Neural cell (in vitro differentiated cells): ENCODE data around the gene NXNL1. TPM values are rescaled to one million over a fixed set of nuclear protein-coding genes. Genes with fewer than 3 reads are reported as not detected.

Experiments
- H2AFZ ChIP-seq: fragments of 200-600, 300-800 bp; sonication (generic), shearing (Covaris generic); 2 replicates; pipeline ENCODE4 v1.6.0; 2014; ENCODE audit warnings: low read depth, mild to moderate bottlenecking, antibody characterized with exemption, low read length, moderate library complexity
- H3F3A ChIP-seq: fragments of 200-600 bp; shearing (Covaris generic); 2 replicates; pipeline ENCODE4 v1.6.1; 2016; ENCODE audit warnings: mild to moderate bottlenecking, moderate library complexity, mixed read lengths, antibody characterized with exemption, low read length; ENCODE audit not compliant: insufficient read depth, poor library complexity, severe bottlenecking
- H3K27ac ChIP-seq: fragments of 200-600, 300-800 bp; sonication (generic), shearing (Covaris generic); 2 replicates; pipeline ENCODE4 v1.5.1; 2014; ENCODE audit warnings: mild to moderate bottlenecking, low read length, moderate library complexity
- H3K27me3 ChIP-seq: fragments of 300-800, 200-600 bp; sonication (generic), shearing (Covaris generic); 2 replicates; pipeline ENCODE4 v1.6.0; 2014; ENCODE audit warnings: mild to moderate bottlenecking, low read depth, low read length, moderate library complexity; ENCODE audit not compliant: insufficient read depth
- H3K36me3 ChIP-seq: fragments of 300-800, 200-600 bp; sonication (generic), shearing (Covaris generic); 2 replicates; pipeline ENCODE4 v1.5.1; 2014; ENCODE audit warnings: mild to moderate bottlenecking, antibody characterized with exemption, low read length, moderate library complexity; ENCODE audit not compliant: insufficient read depth
- H3K4me2 ChIP-seq: fragments of 300-800, 200-600 bp; sonication (generic), shearing (Covaris generic); 2 replicates; pipeline ENCODE4 v1.6.0; 2014; ENCODE audit warnings: mild to moderate bottlenecking, low read length
- H3K4me3 ChIP-seq: fragments of 300-800, 200-600 bp; sonication (generic), shearing (Covaris generic); 2 replicates; pipeline ENCODE4 v1.5.1; 2014; ENCODE audit warnings: mild to moderate bottlenecking, low read length, moderate library complexity
- H3K79me2 ChIP-seq: fragments of 200-600 bp; shearing (Covaris generic); replicated peaks from 2 replicates; pipeline ENCODE4 v1.6.0; 2014; ENCODE audit warnings: mild to moderate bottlenecking, low read length, moderate library complexity; ENCODE audit not compliant: insufficient read depth
- H3K9ac ChIP-seq: fragments of 300-800, 200-600 bp; sonication (generic), shearing (Covaris generic); 2 replicates; pipeline ENCODE4 v1.6.1; 2016; ENCODE audit warnings: mild to moderate bottlenecking, low read length, mixed read lengths
- H3K9me2 ChIP-seq: fragments of 200-600 bp; shearing (Covaris generic); 2 replicates; pipeline ENCODE4 v1.6.1; 2016; ENCODE audit warnings: mild to moderate bottlenecking, low read length, mixed read lengths; ENCODE audit not compliant: insufficient read depth
- H3K9me3 ChIP-seq: fragments of 200-600, 300-800 bp; sonication (generic), shearing (Covaris generic); 2 replicates; pipeline ENCODE4 v1.6.1; 2016; ENCODE audit warnings: mild to moderate bottlenecking, mixed run types, low read length, moderate library complexity, mixed read lengths
- H4K20me1 ChIP-seq: fragments of 200-600 bp; shearing (Covaris generic); 2 replicates; pipeline ENCODE4 v1.6.1; 2016; ENCODE audit warnings: mild to moderate bottlenecking, mixed run types; ENCODE audit not compliant: insufficient read depth
- CTCF ChIP-seq: fragments of 450-650 bp; IDR thresholded peaks from 2 replicates; pipeline ENCODE4 v1.5.1; 2014; ENCODE audit warnings: antibody characterized with exemption, mild to moderate bottlenecking, moderate library complexity; ENCODE audit not compliant: poor library complexity, severe bottlenecking
- EP300 ChIP-seq: fragments of 450-650 bp; conservative IDR thresholded peaks from 2 replicates; pipeline ENCODE4 v1.6.1; 2014; ENCODE audit warnings: antibody characterized with exemption, mild to moderate bottlenecking, moderate library complexity; ENCODE audit not compliant: poor library complexity, severe bottlenecking
- EZH2 ChIP-seq: fragments of 200-600, 300-800 bp; shearing (Covaris generic), sonication (generic); IDR thresholded peaks from 2 replicates; pipeline ENCODE4 v1.6.1; 2014; ENCODE audit warnings: antibody characterized with exemption, low read length, borderline replicate concordance, mild to moderate bottlenecking; ENCODE audit not compliant: insufficient read depth, poor library complexity, severe bottlenecking
- MXI1 ChIP-seq: fragments of 450-650 bp; conservative IDR thresholded peaks from 2 replicates; pipeline ENCODE4 v1.6.1; 2014; ENCODE audit warnings: antibody characterized with exemption, mild to moderate bottlenecking; ENCODE audit not compliant: poor library complexity, severe bottlenecking
- POLR2AphosphoS5 ChIP-seq: IDR thresholded peaks from 2 replicates; pipeline ENCODE4 v1.6.1; 2012
- RAD21 ChIP-seq: fragments of 450-650 bp; conservative IDR thresholded peaks from 2 replicates; pipeline ENCODE4 v1.6.1; 2014; ENCODE audit warnings: antibody characterized with exemption, mild to moderate bottlenecking, moderate library complexity
- REST ChIP-seq: IDR thresholded peaks from 2 replicates; pipeline ENCODE4 v1.6.1; 2012; ENCODE audit warnings: borderline replicate concordance
- SMC3 ChIP-seq: fragments of 450-650 bp; conservative IDR thresholded peaks from 2 replicates; pipeline ENCODE4 v1.6.1; 2014; ENCODE audit warnings: antibody characterized with exemption, mild to moderate bottlenecking, moderate library complexity; ENCODE audit not compliant: poor library complexity
- TAF1 ChIP-seq: IDR thresholded peaks from 2 replicates; pipeline ENCODE4 v1.6.1; 2012; ENCODE audit warnings: low read depth
- polyA plus RNA-seq: library from polyadenylated mRNA; depleted of rRNA; stranded (reverse); fragments of >200 nt; gene quantifications from 2 replicates; pipeline ENCODE4 v1.2.3, GENCODE V29; 2014

NXNL1 gene
- polyA plus RNA-seq, 1 donor from 2014 or later = not detected

- Histone ChIP-seq H3K4me3 (no peak overlapping the region), H3K4me2 (no peak overlapping the region), H3K9me2 (no peaks in the 10 kb centered on the region), H3K36me3 (no peaks in the 10 kb centered on the region), H4K20me1 (no peaks in the 10 kb centered on the region), H3F3A (no peaks in the 10 kb centered on the region), H3K9ac (no peak overlapping the region), H3K9me3 (no peaks in the 10 kb centered on the region), H3K27ac (no peak overlapping the region), H3K27me3 (peaks cover 16% of the 10 kb centered on the region), H2AFZ (no peak overlapping the region), H3K79me2 (no peaks in the 10 kb centered on the region)
- TF ChIP-seq EZH2 (no peak), TAF1 (no peak), EP300 (no peak), CTCF (no peak), POLR2AphosphoS5 (no peak), SMC3 (no peak), REST (no peak)
Measured at GRCh38 chr19:17455308-17456123, 5.2 kb downstream of the NXNL1 start.

- Histone ChIP-seq H4K20me1 (no peaks in the 10 kb centered on the region), H3K27ac (no peak overlapping the region), H3K27me3 (peaks cover 16% of the 10 kb centered on the region), H3K9me2 (no peaks in the 10 kb centered on the region), H2AFZ (no peak overlapping the region), H3K4me3 (peak overlapping the region; percentile 23), H3F3A (no peaks in the 10 kb centered on the region), H3K36me3 (no peaks in the 10 kb centered on the region), H3K79me2 (no peaks in the 10 kb centered on the region), H3K9me3 (no peaks in the 10 kb centered on the region), H3K4me2 (no peak overlapping the region), H3K9ac (peak overlapping the region; percentile 26)
- TF ChIP-seq RAD21 (no peak), REST (no peak), POLR2AphosphoS5 (no peak), EZH2 (no peak), TAF1 (no peak), EP300 (no peak), SMC3 (no peak), MXI1 (no peak), CTCF (no peak)
Measured at GRCh38 chr19:17454576-17455071, 6.1 kb downstream of the NXNL1 start.
